IMR-90 (cell line): ENCODE results near the gene C5orf15.

ENCODE experiments used
- BHLHE40 ChIP-seq: fragments of 150-350 bp; IDR thresholded peaks from 2 replicates; pipeline ENCODE4 v1.6.1; 2016; ENCODE audit warnings: mild to moderate bottlenecking, low read depth, low read length
- CEBPB ChIP-seq: IDR thresholded peaks from 2 replicates; pipeline ENCODE4 v1.6.1; 2012; ENCODE audit warnings: low read depth, low read length, improper control_type of control experiment
- FOS ChIP-seq: fragments of 150-350 bp; IDR thresholded peaks from 2 replicates; pipeline ENCODE4 v1.6.1; 2016; ENCODE audit warnings: low read depth, low read length
- MAFK ChIP-seq: IDR thresholded peaks from 2 replicates; pipeline ENCODE4 v1.6.1; 2012; ENCODE audit warnings: low read depth, low read length, improper control_type of control experiment
- MAZ ChIP-seq: IDR thresholded peaks from 2 replicates; pipeline ENCODE4 v1.6.1; 2012; ENCODE audit warnings: low read depth, mild to moderate bottlenecking, low read length, improper control_type of control experiment, moderate library complexity, borderline replicate concordance
- NFE2L2 ChIP-seq: fragments of 150-350 bp; IDR thresholded peaks from 2 replicates; pipeline ENCODE4 v1.6.1; 2016; ENCODE audit warnings: low read depth, mild to moderate bottlenecking, low read length
- POLR2A ChIP-seq: IDR thresholded peaks from 2 replicates; pipeline ENCODE4 v1.6.1; 2012; ENCODE audit warnings: mild to moderate bottlenecking, low read depth, low read length
- RAD21 ChIP-seq: IDR thresholded peaks from 2 replicates; pipeline ENCODE4 v1.6.1; 2012; ENCODE audit warnings: low read length, improper control_type of control experiment
- RCOR1 ChIP-seq: IDR thresholded peaks from 2 replicates; pipeline ENCODE4 v1.6.1; 2012; ENCODE audit warnings: mild to moderate bottlenecking, low read length, improper control_type of control experiment; ENCODE audit not compliant: insufficient replicate concordance
- RFX5 ChIP-seq: IDR thresholded peaks from 2 replicates; pipeline ENCODE4 v1.8.0; 2012; ENCODE audit warnings: low read depth, mild to moderate bottlenecking, low read length, moderate library complexity
- SMC3 ChIP-seq: fragments of 150-350 bp; IDR thresholded peaks from 2 replicates; pipeline ENCODE4 v1.6.1; 2016; ENCODE audit warnings: low read depth, mild to moderate bottlenecking, antibody characterized with exemption, low read length, moderate library complexity
- TF ChIP-seq, protein P1 (sequence below): conservative IDR thresholded peaks from 2 replicates; pipeline ENCODE4 v1.5.1; 2012; ENCODE audit warnings: mild to moderate bottlenecking, low read depth, low read length, improper control_type of control experiment
- TF ChIP-seq, protein P2 (sequence below): fragments of 150-350 bp; IDR thresholded peaks from 2 replicates; pipeline ENCODE4 v1.6.1; 2016; ENCODE audit warnings: low read depth, mild to moderate bottlenecking, low read length, moderate library complexity, borderline replicate concordance
- TF ChIP-seq, protein P3 (sequence below): fragments of 150-350 bp; IDR thresholded peaks from 2 replicates; pipeline ENCODE4 v1.6.1; 2017; ENCODE audit warnings: mild to moderate bottlenecking, antibody characterized with exemption, low read length, low read depth

DNA sequence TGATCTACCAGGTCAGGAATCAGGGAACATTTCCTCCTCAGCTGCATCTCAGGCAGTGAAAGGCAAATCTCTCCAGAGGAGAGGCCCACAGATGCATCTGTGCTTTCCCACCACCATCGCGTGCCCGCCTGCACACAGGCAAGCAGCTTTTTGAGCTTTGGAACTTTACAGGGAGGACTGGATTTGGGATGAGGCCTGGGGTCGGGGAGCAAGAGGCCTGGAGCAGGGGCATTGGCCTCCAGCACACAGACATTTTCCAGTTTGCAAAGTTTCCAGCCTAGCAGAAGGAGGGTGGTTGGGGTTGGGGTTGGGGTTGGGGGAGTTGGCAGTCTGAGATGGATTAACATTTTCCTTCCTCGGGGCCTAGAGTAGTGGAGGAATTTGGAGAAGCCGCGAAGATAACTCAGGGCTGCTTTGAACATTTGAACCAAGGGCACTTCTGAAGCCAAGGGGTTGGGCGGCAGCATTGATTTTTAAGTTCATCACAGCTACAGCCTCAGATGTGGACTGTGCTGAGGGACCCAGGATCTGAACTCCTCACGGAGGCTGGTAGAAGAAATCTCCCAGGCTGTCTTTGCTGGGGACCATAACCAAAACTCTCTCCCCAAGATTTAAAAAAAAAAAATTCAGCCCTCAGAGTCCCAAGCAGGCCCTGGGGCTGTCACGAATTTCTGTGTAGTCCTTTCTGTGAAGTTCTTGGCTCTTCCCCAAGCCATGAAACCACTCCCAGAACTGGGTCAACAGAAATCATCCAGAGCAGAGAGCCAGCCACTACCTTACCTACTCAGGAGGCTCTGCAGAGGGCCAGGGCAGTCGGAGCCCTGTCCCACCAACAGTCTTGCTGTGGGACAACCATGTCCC, 25.6 kb downstream of the C5orf15 start:
- TF ChIP-seq RAD21 (no peak), RFX5 (no peak), POLR2A (no peak), MAFK (no peak), BHLHE40 (no peak), SMC3 (no peak), CEBPB (no peak), NFE2L2 (no peak), RCOR1 (no peak), MAZ (no peak), FOS (no peak)
- TF ChIP-seq, protein P1, sequence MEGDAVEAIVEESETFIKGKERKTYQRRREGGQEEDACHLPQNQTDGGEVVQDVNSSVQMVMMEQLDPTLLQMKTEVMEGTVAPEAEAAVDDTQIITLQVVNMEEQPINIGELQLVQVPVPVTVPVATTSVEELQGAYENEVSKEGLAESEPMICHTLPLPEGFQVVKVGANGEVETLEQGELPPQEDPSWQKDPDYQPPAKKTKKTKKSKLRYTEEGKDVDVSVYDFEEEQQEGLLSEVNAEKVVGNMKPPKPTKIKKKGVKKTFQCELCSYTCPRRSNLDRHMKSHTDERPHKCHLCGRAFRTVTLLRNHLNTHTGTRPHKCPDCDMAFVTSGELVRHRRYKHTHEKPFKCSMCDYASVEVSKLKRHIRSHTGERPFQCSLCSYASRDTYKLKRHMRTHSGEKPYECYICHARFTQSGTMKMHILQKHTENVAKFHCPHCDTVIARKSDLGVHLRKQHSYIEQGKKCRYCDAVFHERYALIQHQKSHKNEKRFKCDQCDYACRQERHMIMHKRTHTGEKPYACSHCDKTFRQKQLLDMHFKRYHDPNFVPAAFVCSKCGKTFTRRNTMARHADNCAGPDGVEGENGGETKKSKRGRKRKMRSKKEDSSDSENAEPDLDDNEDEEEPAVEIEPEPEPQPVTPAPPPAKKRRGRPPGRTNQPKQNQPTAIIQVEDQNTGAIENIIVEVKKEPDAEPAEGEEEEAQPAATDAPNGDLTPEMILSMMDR, result no peak
- TF ChIP-seq, protein P2, sequence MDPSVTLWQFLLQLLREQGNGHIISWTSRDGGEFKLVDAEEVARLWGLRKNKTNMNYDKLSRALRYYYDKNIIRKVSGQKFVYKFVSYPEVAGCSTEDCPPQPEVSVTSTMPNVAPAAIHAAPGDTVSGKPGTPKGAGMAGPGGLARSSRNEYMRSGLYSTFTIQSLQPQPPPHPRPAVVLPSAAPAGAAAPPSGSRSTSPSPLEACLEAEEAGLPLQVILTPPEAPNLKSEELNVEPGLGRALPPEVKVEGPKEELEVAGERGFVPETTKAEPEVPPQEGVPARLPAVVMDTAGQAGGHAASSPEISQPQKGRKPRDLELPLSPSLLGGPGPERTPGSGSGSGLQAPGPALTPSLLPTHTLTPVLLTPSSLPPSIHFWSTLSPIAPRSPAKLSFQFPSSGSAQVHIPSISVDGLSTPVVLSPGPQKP, result no peak
- TF ChIP-seq, protein P3, sequence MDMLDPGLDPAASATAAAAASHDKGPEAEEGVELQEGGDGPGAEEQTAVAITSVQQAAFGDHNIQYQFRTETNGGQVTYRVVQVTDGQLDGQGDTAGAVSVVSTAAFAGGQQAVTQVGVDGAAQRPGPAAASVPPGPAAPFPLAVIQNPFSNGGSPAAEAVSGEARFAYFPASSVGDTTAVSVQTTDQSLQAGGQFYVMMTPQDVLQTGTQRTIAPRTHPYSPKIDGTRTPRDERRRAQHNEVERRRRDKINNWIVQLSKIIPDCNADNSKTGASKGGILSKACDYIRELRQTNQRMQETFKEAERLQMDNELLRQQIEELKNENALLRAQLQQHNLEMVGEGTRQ, result no peak
